HG03045 (cell line): ENCODE measurements around the gene TPPP2.
"Not testable (repeated sequence)": the region's sequence is repeated elsewhere in the genome, so short reads cannot be mapped to it uniquely, and the experiment has no call there.

Experiments used
- ATAC-seq: cut with Tn5 transposase; IDR thresholded peaks from one replicate; pipeline ENCODE4 v1.9.1; 2021; ENCODE audit warnings: mild to moderate bottlenecking, moderate library complexity; ENCODE audit not compliant: unreplicated experiment

The TPPP2 gene

GRCh38 chr14:21037156-21037555 lies 7.1 kb downstream of the TPPP2 start:
- ATAC-seq: no peak

- no peak for ATAC-seq
Observed at GRCh38 chr14:21038441-21039422, 8.7 kb downstream of the TPPP2 start.

- no peak for ATAC-seq
Observed at GRCh38 chr14:21039585-21040369, 9.8 kb downstream of the TPPP2 start.

- ATAC-seq: no peak
Observed at GRCh38 chr14:21040370-21040925, 10.4 kb downstream of the TPPP2 start.

- not testable (repeated sequence) for ATAC-seq
Observed at GRCh38 chr14:21040941-21041340, 10.9 kb downstream of the TPPP2 start.

GRCh38 chr14:21041676-21042433 lies 11.8 kb downstream of the TPPP2 start, which contains the start of gene RNASE7:
Gene RNASE7 (plus strand): TSS chr14:21042362. CDS start chr14:21042993, 631 bp downstream.
- no peak for ATAC-seq

- no peak for ATAC-seq
Observed at GRCh38 chr14:21042918-21043317, 12.9 kb downstream of the TPPP2 start.

GRCh38 chr14:21043387-21043973 lies 13.5 kb downstream of the TPPP2 start:
- ATAC-seq: no peak

- ATAC-seq: no peak
Observed at GRCh38 chr14:21043974-21044618, 14.1 kb downstream of the TPPP2 start.

- no peak for ATAC-seq
Observed at GRCh38 chr14:21047378-21047781, 17.4 kb downstream of the TPPP2 start.

GRCh38 chr14:21048638-21049037 lies 18.6 kb downstream of the TPPP2 start:
- no peak for ATAC-seq

GRCh38 chr14:21049271-21049673 lies 19.3 kb downstream of the TPPP2 start:
- ATAC-seq: no peak

- no peak for ATAC-seq
Observed at GRCh38 chr14:21050597-21050996, 20.6 kb downstream of the TPPP2 start.

GRCh38 chr14:21053184-21054122 lies 23.4 kb downstream of the TPPP2 start:
- no peak for ATAC-seq

GRCh38 chr14:21054123-21054767 lies 24.2 kb downstream of the TPPP2 start:
- ATAC-seq: no peak

- no peak for ATAC-seq
Observed at GRCh38 chr14:21054768-21055145, 24.7 kb downstream of the TPPP2 start.

- no peak for ATAC-seq
Observed at GRCh38 chr14:21055432-21056117, 25.6 kb downstream of the TPPP2 start.
